ENCODE results near the gene C1QTNF3. TPM values are rescaled to one million over a fixed set of nuclear protein-coding genes. Genes with fewer than 3 reads are reported as not detected.

The C1QTNF3 gene
- total RNA-seq, 1 donor: 1.9 TPM

GRCh38 chr5:33995865-33996264 lies 47.1 kb downstream of the C1QTNF3 start:
- DNase-seq (ENCODE audit: low read depth): peak; percentile 28
- TF ChIP-seq CTCF (IDR thresholded peaks at IDR 0.05; ENCODE audit: insufficient read depth, low read length): no peak
- H3K4me3 ChIP-seq (ENCODE audit: low read depth, low read length): no peak overlapping the region

- peak; percentile 86 for DNase-seq (ENCODE audit: low read depth)
- H3K4me3 ChIP-seq (ENCODE audit: low read depth, low read length): no peak overlapping the region
- TF ChIP-seq CTCF (IDR thresholded peaks at IDR 0.05; ENCODE audit: insufficient read depth, low read length): no peak
These were observed 48.2 kb downstream of the C1QTNF3 start for GRCh38 chr5:33994845-33995244.

GRCh38 chr5:33992864-33993263 lies 50.1 kb downstream of the C1QTNF3 start:
- no peak for TF ChIP-seq CTCF (IDR thresholded peaks at IDR 0.05; ENCODE audit: insufficient read depth, low read length)
- no peak for DNase-seq (ENCODE audit: low read depth)
- no peak overlapping the region for H3K4me3 ChIP-seq (ENCODE audit: low read depth, low read length)

- no peak overlapping the region for H3K4me3 ChIP-seq (ENCODE audit: low read depth, low read length)
- DNase-seq (ENCODE audit: low read depth): no peak
- no peak for TF ChIP-seq CTCF (IDR thresholded peaks at IDR 0.05; ENCODE audit: insufficient read depth, low read length)
These were observed 57.6 kb downstream of the C1QTNF3 start for GRCh38 chr5:33985447-33985846.

- no peak within 1 kb of the TSS for H3K4me3 ChIP-seq (ENCODE audit: low read depth, low read length)
- TF ChIP-seq CTCF (IDR thresholded peaks at IDR 0.05; ENCODE audit: insufficient read depth, low read length): no peak
- DNase-seq (ENCODE audit: low read depth): no peak
These were observed 58.3 kb downstream of the C1QTNF3 start, which contains the start of gene SLC45A2 for GRCh38 chr5:33984671-33985124. TSS of gene SLC45A2 (minus strand) at chr5:33984693. CDS start at chr5:33984583, 110 bp downstream.

- DNase-seq (ENCODE audit: low read depth): no peak
- H3K4me3 ChIP-seq (ENCODE audit: low read depth, low read length): no peak overlapping the region
- TF ChIP-seq CTCF (IDR thresholded peaks at IDR 0.05; ENCODE audit: insufficient read depth, low read length): no peak
These were observed 58.8 kb downstream of the C1QTNF3 start for GRCh38 chr5:33984178-33984577.
